Nephron (organoid): Measurements from ENCODE around the gene DNAL1.
A peak's percentile ranks its signal among the peaks of the same experiment; 100 is the strongest.

Experiments used
- H3K27ac Mint-ChIP-seq, 3 experiments: 2 replicates each; pipeline ENCODE4 v1.8.0; 2020; ENCODE audit warnings: mixed read lengths in 3 of 3, mild to moderate bottlenecking in 2 of 3, moderate library complexity in 1 of 3
- H3K27me3 Mint-ChIP-seq: 2 replicates; pipeline ENCODE4 v1.8.0; 2021; ENCODE audit warnings: low read depth, mild to moderate bottlenecking, moderate library complexity, mixed read lengths
- H3K36me3 Mint-ChIP-seq: 2 replicates; pipeline ENCODE4 v1.8.0; 2020; ENCODE audit warnings: low read depth, mixed read lengths
- H3K4me1 Mint-ChIP-seq: 2 replicates; pipeline ENCODE4 v1.8.0; 2020; ENCODE audit warnings: mixed read lengths
- H3K4me3 Mint-ChIP-seq, 3 experiments: 2 replicates each; pipeline ENCODE4 v1.8.0; 2020; ENCODE audit warnings: mild to moderate bottlenecking in 3 of 3, mixed read lengths in 3 of 3, moderate library complexity in 2 of 3
- H3K9me3 Mint-ChIP-seq: 2 replicates; pipeline ENCODE4 v1.8.0; 2020; ENCODE audit warnings: mixed read lengths
- CTCF ChIP-seq, 3 experiments: fragments of 200-600 bp; sonication (generic); IDR thresholded peaks; one replicate each; pipeline ENCODE4 v1.5.0; 2021; ENCODE audit warnings: antibody characterized with exemption in 3 of 3; ENCODE audit not compliant: unreplicated experiment in 3 of 3

The DNAL1 gene

GRCh38 chr14:73712071-73712506 lies 67.3 kb downstream of the DNAL1 start:
- Mint-ChIP-seq H3K27ac (peak overlapping the region; percentile 91 to 98 (median 98)), H3K27me3 (no peaks in the 10 kb centered on the region), H3K4me3 (peak overlapping the region; percentile 92 to 97 (median 94)), H3K36me3 (peaks cover 19% of the 10 kb centered on the region), H3K4me1 (peaks cover 31% of the 10 kb centered on the region), H3K9me3 (no peaks in the 10 kb centered on the region)
- no peak for TF ChIP-seq CTCF (IDR thresholded peaks at IDR 0.05; ENCODE audit: unreplicated experiment in 3 of 3)

GRCh38 chr14:73712540-73713180 lies 67.9 kb downstream of the DNAL1 start:
- H3K4me3 Mint-ChIP-seq, result peak overlapping the region; percentile 92 to 97 (median 94)
- no peak for TF ChIP-seq CTCF (IDR thresholded peaks at IDR 0.05; ENCODE audit: unreplicated experiment in 3 of 3)
- H3K9me3 Mint-ChIP-seq, result no peaks in the 10 kb centered on the region

GRCh38 chr14:73713206-73713802 lies 68.5 kb downstream of the DNAL1 start:
- Mint-ChIP-seq H3K36me3 (peaks cover 28% of the 10 kb centered on the region), H3K4me1 (peaks cover 43% of the 10 kb centered on the region), H3K4me3 (peak overlapping the region; percentile 92 to 97 (median 94)), H3K27ac (peak overlapping the region; percentile 91 to 98 (median 98)), H3K27me3 (no peaks in the 10 kb centered on the region), H3K9me3 (no peaks in the 10 kb centered on the region)
- TF ChIP-seq CTCF (IDR thresholded peaks at IDR 0.05; ENCODE audit: unreplicated experiment in 3 of 3), result no peak

More at GRCh38 chr14:73712540-73713180, 67.9 kb downstream of the DNAL1 start:
- H3K4me1 Mint-ChIP-seq, result peaks cover 37% of the 10 kb centered on the region
- no peaks in the 10 kb centered on the region for H3K27me3 Mint-ChIP-seq
- H3K27ac Mint-ChIP-seq, result peak overlapping the region; percentile 91 to 98 (median 98)
- H3K36me3 Mint-ChIP-seq, result peaks cover 22% of the 10 kb centered on the region

- Mint-ChIP-seq H3K36me3 (peaks cover 29% of the 10 kb centered on the region), H3K4me3 (peak within 1 kb of the TSS; percentile 92 to 97 (median 94)), H3K27ac (peak within 1 kb of the TSS; percentile 91 to 98 (median 98)), H3K9me3 (no peaks in the 10 kb centered on the region), H3K27me3 (no peaks in the 10 kb centered on the region), H3K4me1 (peaks cover 46% of the 10 kb centered on the region)
- no peak for TF ChIP-seq CTCF (IDR thresholded peaks at IDR 0.05; ENCODE audit: unreplicated experiment in 3 of 3)
These were observed 69.2 kb downstream of the DNAL1 start, which contains the start of gene PNMA1 for GRCh38 chr14:73713803-73714655. PNMA1 (minus strand) TSS chr14:73714384; CDS start chr14:73713639, 745 bp downstream.

GRCh38 chr14:73714656-73715081 lies 69.9 kb downstream of the DNAL1 start:
- Mint-ChIP-seq H3K36me3 (peaks cover 35% of the 10 kb centered on the region), H3K4me1 (peaks cover 52% of the 10 kb centered on the region), H3K27ac (peak overlapping the region; percentile 88 to 98 (median 90)), H3K9me3 (no peaks in the 10 kb centered on the region), H3K27me3 (no peaks in the 10 kb centered on the region), H3K4me3 (peak overlapping the region; percentile 89 to 93 (median 92))
- no peak for TF ChIP-seq CTCF (IDR thresholded peaks at IDR 0.05; ENCODE audit: unreplicated experiment in 3 of 3)
